GM23248 (cell line): ENCODE measurements around the gene GGCX.

Experiments
- EZH2 ChIP-seq: fragments of 200-600 bp; sonication (generic); IDR thresholded peaks from 2 replicates; pipeline ENCODE4 v1.6.1; 2018; ENCODE audit warnings: antibody characterized with exemption, mild to moderate bottlenecking; ENCODE audit not compliant: insufficient read depth, poor library complexity, severe bottlenecking
- EZH2phosphoT487 ChIP-seq: fragments of 200-600 bp; sonication (generic); IDR thresholded peaks from 2 replicates; pipeline ENCODE4 v1.6.1; 2018; ENCODE audit warnings: antibody characterized with exemption, moderate library complexity, mild to moderate bottlenecking, low read depth; ENCODE audit not compliant: insufficient read depth

GRCh38 chr2:85541753-85542457 lies 19.4 kb downstream of the GGCX start:
- TF ChIP-seq EZH2 (no peak), EZH2phosphoT487 (no peak)
